LHCN-M2 (cell line): ENCODE results near the gene MAP7D2. TPM values are rescaled to one million over a fixed set of nuclear protein-coding genes. Genes with fewer than 3 reads are reported as not detected.
"Not testable (repeated sequence)": the region's sequence is repeated elsewhere in the genome, so short reads cannot be mapped to it uniquely, and the experiment has no call there.

Experiments
- DNase-seq: peaks from one replicate; pipeline ENCODE4 v3.0.0-alpha.2; 2012; ENCODE audit warnings: low read depth
- polyA plus RNA-seq: library from polyadenylated mRNA; unstranded; fragments of >200 nt; gene quantifications from one replicate; pipeline ENCODE4 v1.2.1, GENCODE V29; 2012; ENCODE audit warnings: missing spikeins
- total RNA-seq: library from RNA; depleted of rRNA; stranded (reverse); fragments of >200 nt; gene quantifications from 2 replicates; pipeline ENCODE4 v1.2.3, GENCODE V29; 2014; rRNA removed

MAP7D2 gene
- 0.23 TPM in 1 of 2 replicates, not detected in the other for total RNA-seq
- 0.01 TPM for polyA plus RNA-seq

- DNase-seq: no peak
Measured at GRCh38 chrX:20116577-20117240, at the start of gene MAP7D2. Gene MAP7D2 (minus strand): TSS chrX:20116907. CDS start chrX:20116879, 28 bp downstream.

GRCh38 chrX:20162516-20162915 is 45.8 kb upstream of the MAP7D2 start:
- not testable (repeated sequence) for DNase-seq

GRCh38 chrX:20159797-20160385 is 43.2 kb upstream of the MAP7D2 start:
- no peak for DNase-seq

GRCh38 chrX:20151689-20152088 is 35.0 kb upstream of the MAP7D2 start:
- no peak for DNase-seq

GRCh38 chrX:20149326-20149725 is 32.6 kb upstream of the MAP7D2 start:
- no peak for DNase-seq

- DNase-seq: no peak
Measured at GRCh38 chrX:20147561-20147960, 30.9 kb upstream of the MAP7D2 start.

GRCh38 chrX:20144491-20144890 is 27.8 kb upstream of the MAP7D2 start:
- peak; percentile 68 for DNase-seq

- no peak for DNase-seq
Measured at GRCh38 chrX:20143561-20143960, 26.9 kb upstream of the MAP7D2 start.

- no peak for DNase-seq
Measured at GRCh38 chrX:20143111-20143510, 26.4 kb upstream of the MAP7D2 start.

GRCh38 chrX:20141281-20142220 is 24.8 kb upstream of the MAP7D2 start, which contains the start of gene EIF1AX:
Gene EIF1AX (minus strand): TSS chrX:20141838. CDS start chrX:20141640, 198 bp downstream.
- peak; percentile 96 for DNase-seq

GRCh38 chrX:20140420-20140819 is 23.7 kb upstream of the MAP7D2 start:
- peak; percentile 4 for DNase-seq

GRCh38 chrX:20139966-20140365 is 23.3 kb upstream of the MAP7D2 start:
- peak; percentile 3 for DNase-seq

- DNase-seq: no peak
Measured at GRCh38 chrX:20135944-20136343, 19.2 kb upstream of the MAP7D2 start.

GRCh38 chrX:20132666-20133065 is 16.0 kb upstream of the MAP7D2 start:
- DNase-seq: no peak

GRCh38 chrX:20130357-20130756 is 13.7 kb upstream of the MAP7D2 start:
- DNase-seq: no peak

- DNase-seq: no peak
Measured at GRCh38 chrX:20129547-20129946, 12.8 kb upstream of the MAP7D2 start.

- no peak for DNase-seq
Measured at GRCh38 chrX:20128670-20129069, 12.0 kb upstream of the MAP7D2 start.

GRCh38 chrX:20127440-20127839 is 10.7 kb upstream of the MAP7D2 start:
- DNase-seq: not testable (repeated sequence)

- not testable (repeated sequence) for DNase-seq
Measured at GRCh38 chrX:20126833-20127232, 10.1 kb upstream of the MAP7D2 start.

GRCh38 chrX:20124964-20125363 is 8.3 kb upstream of the MAP7D2 start:
- no peak for DNase-seq

- no peak for DNase-seq
Measured at GRCh38 chrX:20118065-20118824, 1.5 kb upstream of the MAP7D2 start.
